ENCODE results near the gene ATP6V1G3.

DNA sequence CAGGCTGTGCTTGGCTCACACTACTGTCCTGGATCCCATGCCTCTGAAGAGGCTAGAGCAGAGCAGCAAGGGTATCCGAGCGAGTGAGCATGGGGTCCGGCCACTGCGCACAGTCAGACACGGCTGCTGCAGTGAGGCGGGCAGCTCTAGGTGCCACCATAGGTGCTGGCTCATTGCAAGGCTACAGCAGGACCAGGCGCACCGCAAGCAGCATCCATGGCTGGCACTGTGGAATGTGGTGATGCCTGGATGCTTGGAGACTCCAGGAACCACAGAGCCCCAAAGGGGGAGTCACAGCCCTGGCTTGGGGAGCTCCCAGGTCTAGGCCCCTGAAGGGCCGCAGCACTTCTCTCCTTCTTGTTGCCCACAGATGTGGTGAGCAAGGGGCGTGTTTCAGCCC lies 47.2 kb downstream of the ATP6V1G3 start:
- TF ChIP-seq CTCF (IDR thresholded peaks at IDR 0.05) (no peak), POLR2A (IDR thresholded peaks at IDR 0.05; ENCODE audit: low read depth) (no peak), EP300 (IDR thresholded peaks at IDR 0.05) (no peak)
